OCI-LY7 (cell line): ENCODE data around the gene GALNT17. TPM values are rescaled to one million over a fixed set of nuclear protein-coding genes. Genes with fewer than 3 reads are reported as not detected.

ENCODE experiments used
- BruUV-seq: library from RNA; stranded (reverse); fragments of 400-500 nt; replicated peaks from 2 replicates; lab custom pipeline; 2021; lab: Mats Ljungman, UMichigan
- CTCF ChIA-PET: fragments of 300-600 bp; sonication (Branson Sonifier 250); formaldehyde crosslinking; loops from one replicate; lab custom pipeline; 2022; ENCODE audit warnings: antibody characterized with exemption; ENCODE audit not compliant: unreplicated experiment; lab: Charles Lee
- POLR2A ChIA-PET: fragments of 300-600 bp; sonication (Branson Sonifier 250); formaldehyde crosslinking; loops from one replicate; lab custom pipeline; 2022; ENCODE audit warnings: antibody characterized with exemption; lab: Charles Lee
- DNase-seq: peaks from one replicate; pipeline ENCODE4 v3.0.0-alpha.2; 2015; ENCODE audit warnings: low spot score
- H2AFZ ChIP-seq: fragments of 200-600 bp; sonication (generic), shearing (Covaris generic); 2 replicates; pipeline ENCODE4 v1.6.1; 2014; ENCODE audit warnings: mild to moderate bottlenecking, antibody characterized with exemption, low read length, moderate library complexity
- H3K27ac ChIP-seq: fragments of 200-600 bp; sonication (generic); 2 replicates; pipeline ENCODE4 v1.5.1; 2014; ENCODE audit warnings: mixed run types, low read depth, mild to moderate bottlenecking, moderate library complexity, low read length, inconsistent platforms; ENCODE audit not compliant: poor library complexity, severe bottlenecking
- H3K36me3 ChIP-seq: fragments of 200-600 bp; sonication (generic); 2 replicates; pipeline ENCODE4 v1.6.1; 2014; ENCODE audit warnings: mild to moderate bottlenecking, antibody characterized with exemption, low read length, moderate library complexity, mixed read lengths; ENCODE audit not compliant: insufficient read depth
- H3K4me1 ChIP-seq: fragments of 200-600 bp; sonication (generic); 2 replicates; pipeline ENCODE4 v1.5.1; 2014; ENCODE audit warnings: mild to moderate bottlenecking, low read length; ENCODE audit not compliant: insufficient read depth, poor library complexity, severe bottlenecking
- H3K4me2 ChIP-seq: fragments of 200-600 bp; sonication (generic); 2 replicates; pipeline ENCODE4 v1.6.1; 2014; ENCODE audit warnings: mild to moderate bottlenecking, low read length
- H3K4me3 ChIP-seq: fragments of 200-600 bp; sonication (generic); 2 replicates; pipeline ENCODE4 v1.5.1; 2014; ENCODE audit warnings: mild to moderate bottlenecking, low read depth, low read length; ENCODE audit not compliant: poor library complexity, severe bottlenecking
- H3K79me2 ChIP-seq: fragments of 200-600 bp; sonication (generic); 2 replicates; pipeline ENCODE4 v1.6.1; 2016; ENCODE audit warnings: low read depth, mild to moderate bottlenecking, low read length, moderate library complexity, mixed read lengths; ENCODE audit not compliant: insufficient read depth
- H3K9me2 ChIP-seq: fragments of 200-600 bp; sonication (generic); 2 replicates; pipeline ENCODE4 v1.6.1; 2016; ENCODE audit warnings: mild to moderate bottlenecking, low read length, mixed read lengths; ENCODE audit not compliant: insufficient read depth
- H3K9me3 ChIP-seq: fragments of 200-600 bp; sonication (generic); 2 replicates; pipeline ENCODE4 v1.6.1; 2014; ENCODE audit warnings: mild to moderate bottlenecking, mixed run types, low read length, mixed read lengths
- H4K20me1 ChIP-seq: fragments of 200-600 bp; sonication (generic); 2 replicates; pipeline ENCODE4 v1.6.1; 2014; ENCODE audit warnings: mild to moderate bottlenecking, antibody characterized with exemption, low read length, moderate library complexity, mixed read lengths; ENCODE audit not compliant: insufficient read depth
- CTCF ChIP-seq: fragments of 200-600 bp; sonication (generic); conservative IDR thresholded peaks from 2 replicates; pipeline ENCODE4 v1.5.1; 2014; ENCODE audit warnings: mild to moderate bottlenecking, antibody characterized with exemption, low read length, moderate library complexity, mixed read lengths
- EZH2phosphoT487 ChIP-seq: fragments of 200-600 bp; sonication (generic); IDR thresholded peaks from 2 replicates; pipeline ENCODE4 v1.6.1; 2018; ENCODE audit warnings: low read depth, borderline replicate concordance, mild to moderate bottlenecking, mixed run types, antibody characterized with exemption, low read length, moderate library complexity, mixed read lengths
- intact Hi-C: fragments of 100-400 bp; cut with micrococcal nuclease; formaldehyde crosslinking; loops from one replicate; pipeline ENCODE4 v1.10.0; 2022; ENCODE audit not compliant: unreplicated experiment
- total RNA-seq, 2 experiments: library from RNA; depleted of rRNA in 1 of 2; stranded (reverse); fragments of >200 nt in 1 of 2; shearing (Covaris generic) in 1 of 2; gene quantifications; 2 replicates each; pipeline ENCODE4 v1.2.3, GENCODE V29; 2014 to 2022

Gene GALNT17
- total RNA-seq, 2 experiments from 2014 or later: not detected

GRCh38 chr7:71165708-71166107 lies 33.8 kb downstream of the GALNT17 start:
- no peak overlapping the region for H3K27ac ChIP-seq
- H3K9me3 ChIP-seq: no peaks in the 10 kb centered on the region
- H3K36me3 ChIP-seq: no peaks in the 10 kb centered on the region
- no peaks in the 10 kb centered on the region for H3K9me2 ChIP-seq
- no peaks in the 10 kb centered on the region for H4K20me1 ChIP-seq
- POLR2A ChIA-PET: no interaction called here
- no peaks in the 10 kb centered on the region for H3K4me1 ChIP-seq
- no peak overlapping the region for H2AFZ ChIP-seq
- no peak for TF ChIP-seq CTCF
- no peak for TF ChIP-seq EZH2phosphoT487
- no peaks in the 10 kb centered on the region for H3K79me2 ChIP-seq
- intact Hi-C loops: no loop called here
- CTCF ChIA-PET: no interaction called here
- no peak for DNase-seq
- BruUV-seq: no TSS peak
- no peak overlapping the region for H3K4me3 ChIP-seq
- no peak overlapping the region for H3K4me2 ChIP-seq

- intact Hi-C loops: no loop called here
- ChIA-PET CTCF (no interaction called here), POLR2A (interaction anchor here (0.6 kb wide), 1 partner anchor 17 kb away, joined by 3 read pairs; no protein-coding TSS in a partner anchor)
- TF ChIP-seq CTCF: no peak
- Histone ChIP-seq H3K36me3 (no peaks in the 10 kb centered on the region), H3K4me1 (no peaks in the 10 kb centered on the region), H3K4me2 (no peak overlapping the region), H4K20me1 (no peaks in the 10 kb centered on the region), H3K4me3 (no peak overlapping the region), H3K9me3 (no peaks in the 10 kb centered on the region), H3K9me2 (no peaks in the 10 kb centered on the region), H2AFZ (no peak overlapping the region), H3K27ac (no peak overlapping the region), H3K79me2 (no peaks in the 10 kb centered on the region)
- no TSS peak for BruUV-seq
- DNase-seq: no peak
These were observed 39.5 kb downstream of the GALNT17 start for GRCh38 chr7:71171476-71171875.

- Histone ChIP-seq H3K79me2 (no peaks in the 10 kb centered on the region), H3K9me3 (no peaks in the 10 kb centered on the region), H4K20me1 (no peaks in the 10 kb centered on the region), H3K36me3 (no peaks in the 10 kb centered on the region), H2AFZ (no peak overlapping the region), H3K4me1 (no peaks in the 10 kb centered on the region), H3K4me3 (no peak overlapping the region), H3K9me2 (no peaks in the 10 kb centered on the region), H3K4me2 (no peak overlapping the region), H3K27ac (no peak overlapping the region)
- no TSS peak for BruUV-seq
- CTCF ChIA-PET: no interaction called here
- POLR2A ChIA-PET: no interaction called here
- intact Hi-C loops: no loop called here
- no peak for DNase-seq
- TF ChIP-seq EZH2phosphoT487 (no peak), CTCF (no peak)
These were observed 42.0 kb downstream of the GALNT17 start for GRCh38 chr7:71173955-71174354.
